Endothelial cell of umbilical vein (primary cell): Measurements from ENCODE around the gene EMC7.

ENCODE experiments used
- POLR2A ChIP-seq: IDR thresholded peaks from 2 replicates; pipeline ENCODE4 v1.6.1; 2012; ENCODE audit warnings: low read depth, mild to moderate bottlenecking, control low read depth, low read length
- TF ChIP-seq, protein P1 (sequence below), 2 donors: IDR thresholded peaks; 1 replicate in 1 of 2; 2 replicates in 1 of 2; pipeline ENCODE4 v1.5.1; 2011; ENCODE audit warnings: low read length in 2 of 2, mild to moderate bottlenecking in 2 of 2, moderate library complexity in 2 of 2, control low read depth in 1 of 2, inconsistent platforms in 1 of 2, low read depth in 1 of 2; ENCODE audit not compliant: insufficient read depth in 1 of 2; ENCODE audit errors: extremely low read depth in 1 of 2

DNA sequence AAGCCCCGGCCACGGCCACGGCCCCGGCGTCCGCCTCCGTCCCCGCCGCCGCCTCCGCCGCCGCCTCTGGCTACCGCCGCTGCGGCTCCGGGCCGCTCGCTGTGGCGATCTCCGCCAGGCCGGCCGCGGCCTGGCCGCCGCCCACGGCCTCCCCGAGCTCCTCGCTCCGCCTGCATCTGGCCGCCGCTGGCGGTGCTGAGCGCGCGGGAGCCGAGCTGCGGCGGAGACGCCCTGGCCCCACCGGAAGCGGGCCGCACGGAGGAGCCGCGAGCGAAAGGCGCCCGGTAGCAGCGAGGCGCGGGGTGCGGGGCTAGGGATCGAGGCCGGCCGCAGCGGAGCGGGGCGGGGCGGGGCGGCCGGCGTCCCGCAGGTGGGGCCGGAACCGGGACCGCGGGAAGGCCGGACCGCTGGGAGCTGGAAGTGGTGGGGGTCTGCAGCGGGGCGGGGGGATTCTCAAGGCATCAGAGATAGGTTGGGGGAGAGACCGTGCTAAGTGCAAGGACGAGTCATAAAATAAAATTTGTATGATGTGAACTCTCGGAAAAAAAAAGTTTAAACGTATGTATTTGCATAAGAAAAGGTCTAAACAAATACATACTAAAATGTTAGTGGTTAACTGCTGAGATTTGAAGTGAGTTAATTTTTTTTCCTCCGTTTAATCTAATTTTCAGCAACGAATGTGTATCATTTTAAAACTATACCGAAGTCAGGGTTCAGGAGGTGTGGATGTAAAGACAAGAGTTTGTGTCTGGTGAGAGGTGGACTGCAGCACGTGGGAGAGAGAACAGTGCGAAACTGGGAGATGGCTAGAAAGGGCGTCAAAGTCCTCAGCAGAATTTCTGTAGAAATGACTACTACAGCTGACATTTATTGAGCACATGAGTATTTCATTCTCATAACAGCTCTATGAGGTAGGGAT lies 62.5 kb downstream of the EMC7 start, which contains the start of gene AVEN:
- TF ChIP-seq, protein P1, sequence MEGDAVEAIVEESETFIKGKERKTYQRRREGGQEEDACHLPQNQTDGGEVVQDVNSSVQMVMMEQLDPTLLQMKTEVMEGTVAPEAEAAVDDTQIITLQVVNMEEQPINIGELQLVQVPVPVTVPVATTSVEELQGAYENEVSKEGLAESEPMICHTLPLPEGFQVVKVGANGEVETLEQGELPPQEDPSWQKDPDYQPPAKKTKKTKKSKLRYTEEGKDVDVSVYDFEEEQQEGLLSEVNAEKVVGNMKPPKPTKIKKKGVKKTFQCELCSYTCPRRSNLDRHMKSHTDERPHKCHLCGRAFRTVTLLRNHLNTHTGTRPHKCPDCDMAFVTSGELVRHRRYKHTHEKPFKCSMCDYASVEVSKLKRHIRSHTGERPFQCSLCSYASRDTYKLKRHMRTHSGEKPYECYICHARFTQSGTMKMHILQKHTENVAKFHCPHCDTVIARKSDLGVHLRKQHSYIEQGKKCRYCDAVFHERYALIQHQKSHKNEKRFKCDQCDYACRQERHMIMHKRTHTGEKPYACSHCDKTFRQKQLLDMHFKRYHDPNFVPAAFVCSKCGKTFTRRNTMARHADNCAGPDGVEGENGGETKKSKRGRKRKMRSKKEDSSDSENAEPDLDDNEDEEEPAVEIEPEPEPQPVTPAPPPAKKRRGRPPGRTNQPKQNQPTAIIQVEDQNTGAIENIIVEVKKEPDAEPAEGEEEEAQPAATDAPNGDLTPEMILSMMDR (IDR thresholded peaks at IDR 0.05; ENCODE audit: extremely low read depth in 1 of 2, insufficient read depth in 1 of 2, low read depth in 1 of 2, low read length in 2 of 2) = no peak
- no peak for TF ChIP-seq POLR2A
